Peyer's patch (tissue), 4 donors: ENCODE measurements around the gene OR6S1. TPM values are rescaled to one million over a fixed set of nuclear protein-coding genes. Genes with fewer than 3 reads are reported as not detected.

Experiments
- DNase-seq, 3 donors: peaks; one replicate each; pipeline ENCODE4 v3.0.0-alpha.2; 2017 to 2019
- H3K27ac ChIP-seq, 4 donors: fragments of 200-600 bp; sonication (generic); one replicate each; pipeline ENCODE4 v1.5.1; 2016 to 2019
- H3K27me3 ChIP-seq, 2 donors: fragments of 200-600 bp; sonication (generic); one replicate each; pipeline ENCODE4 v1.5.1; 2019
- H3K36me3 ChIP-seq, 3 donors: fragments of 200-600 bp; sonication (generic); one replicate each; pipeline ENCODE4 v1.5.1; 2016 to 2019
- H3K4me1 ChIP-seq, 4 donors: fragments of 200-600 bp; sonication (generic); one replicate each; pipeline ENCODE4 v1.5.1; 2016 to 2019
- H3K4me3 ChIP-seq, 4 donors: fragments of 200-600 bp; sonication (generic); 1 replicate in 3 of 4; 2 replicates in 1 of 4; pipeline ENCODE4 v1.5.1; 2016 to 2019; ENCODE audit warnings: mild to moderate bottlenecking in 1 of 4
- H3K9me3 ChIP-seq, 4 donors: fragments of 200-600 bp; sonication (generic); one replicate each; pipeline ENCODE4 v1.5.1; 2016 to 2019; ENCODE audit warnings: mild to moderate bottlenecking in 1 of 4
- POLR2A ChIP-seq, 2 donors: fragments of 450-650 bp; IDR thresholded peaks; one replicate each; pipeline ENCODE4 v1.5.1; 2017; ENCODE audit warnings: antibody characterized with exemption in 2 of 2, mild to moderate bottlenecking in 2 of 2, moderate library complexity in 2 of 2
- total RNA-seq, 4 donors: library from RNA; depleted of rRNA; stranded (reverse); fragments of >200 nt; gene quantifications; one replicate each; pipeline ENCODE4 v1.1.0, GENCODE V29; 2016
- TF ChIP-seq, protein P1 (sequence below), 6 experiments: fragments of 450-650 bp in 4 of 6; fragments of 200-600 bp in 2 of 6; sonication (generic) in 1 of 6; IDR thresholded peaks; one replicate each; pipeline ENCODE4 v1.5.1; 2017 to 2019; ENCODE audit warnings: antibody characterized with exemption in 6 of 6, mild to moderate bottlenecking in 3 of 6, moderate library complexity in 1 of 6

The OR6S1 gene, protein sequence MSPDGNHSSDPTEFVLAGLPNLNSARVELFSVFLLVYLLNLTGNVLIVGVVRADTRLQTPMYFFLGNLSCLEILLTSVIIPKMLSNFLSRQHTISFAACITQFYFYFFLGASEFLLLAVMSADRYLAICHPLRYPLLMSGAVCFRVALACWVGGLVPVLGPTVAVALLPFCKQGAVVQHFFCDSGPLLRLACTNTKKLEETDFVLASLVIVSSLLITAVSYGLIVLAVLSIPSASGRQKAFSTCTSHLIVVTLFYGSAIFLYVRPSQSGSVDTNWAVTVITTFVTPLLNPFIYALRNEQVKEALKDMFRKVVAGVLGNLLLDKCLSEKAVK
- not detected for total RNA-seq

DNA sequence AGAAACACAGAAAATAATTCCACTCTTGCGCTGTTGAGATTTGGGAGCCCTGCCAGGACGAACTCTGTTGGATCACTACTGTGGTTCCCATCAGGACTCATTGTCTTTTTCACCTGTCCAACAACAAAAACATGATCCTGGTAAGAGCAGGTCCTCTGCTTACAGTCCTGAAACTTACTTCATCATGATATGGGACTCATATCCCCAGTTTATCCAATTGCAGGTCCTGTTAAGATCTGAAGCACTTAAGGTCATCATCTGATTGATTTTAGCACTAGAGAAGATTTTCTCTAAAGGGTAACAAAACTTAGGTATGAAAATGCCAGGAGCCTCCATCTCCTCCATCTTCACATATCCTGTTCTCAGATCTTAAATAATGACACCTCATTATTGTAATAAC, at the start of gene OR6S1:
TSS of gene OR6S1 (minus strand) at position 101 of the 400 bp plus-strand sequence. CDS start at position 101, 0 bp downstream.
- TF ChIP-seq, protein P1, sequence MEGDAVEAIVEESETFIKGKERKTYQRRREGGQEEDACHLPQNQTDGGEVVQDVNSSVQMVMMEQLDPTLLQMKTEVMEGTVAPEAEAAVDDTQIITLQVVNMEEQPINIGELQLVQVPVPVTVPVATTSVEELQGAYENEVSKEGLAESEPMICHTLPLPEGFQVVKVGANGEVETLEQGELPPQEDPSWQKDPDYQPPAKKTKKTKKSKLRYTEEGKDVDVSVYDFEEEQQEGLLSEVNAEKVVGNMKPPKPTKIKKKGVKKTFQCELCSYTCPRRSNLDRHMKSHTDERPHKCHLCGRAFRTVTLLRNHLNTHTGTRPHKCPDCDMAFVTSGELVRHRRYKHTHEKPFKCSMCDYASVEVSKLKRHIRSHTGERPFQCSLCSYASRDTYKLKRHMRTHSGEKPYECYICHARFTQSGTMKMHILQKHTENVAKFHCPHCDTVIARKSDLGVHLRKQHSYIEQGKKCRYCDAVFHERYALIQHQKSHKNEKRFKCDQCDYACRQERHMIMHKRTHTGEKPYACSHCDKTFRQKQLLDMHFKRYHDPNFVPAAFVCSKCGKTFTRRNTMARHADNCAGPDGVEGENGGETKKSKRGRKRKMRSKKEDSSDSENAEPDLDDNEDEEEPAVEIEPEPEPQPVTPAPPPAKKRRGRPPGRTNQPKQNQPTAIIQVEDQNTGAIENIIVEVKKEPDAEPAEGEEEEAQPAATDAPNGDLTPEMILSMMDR (IDR thresholded peaks at IDR 0.05), result no peak
- TF ChIP-seq POLR2A (IDR thresholded peaks at IDR 0.05), result no peak
- Histone ChIP-seq H3K4me3 (no peak within 1 kb of the TSS), H3K27ac (no peak within 1 kb of the TSS), H3K9me3 (no peaks in the 10 kb centered on the region), H3K36me3 (no peaks in the 10 kb centered on the region), H3K27me3 (no peaks in the 10 kb centered on the region), H3K4me1 (no peaks in the 10 kb centered on the region)
- no peak for DNase-seq

DNA sequence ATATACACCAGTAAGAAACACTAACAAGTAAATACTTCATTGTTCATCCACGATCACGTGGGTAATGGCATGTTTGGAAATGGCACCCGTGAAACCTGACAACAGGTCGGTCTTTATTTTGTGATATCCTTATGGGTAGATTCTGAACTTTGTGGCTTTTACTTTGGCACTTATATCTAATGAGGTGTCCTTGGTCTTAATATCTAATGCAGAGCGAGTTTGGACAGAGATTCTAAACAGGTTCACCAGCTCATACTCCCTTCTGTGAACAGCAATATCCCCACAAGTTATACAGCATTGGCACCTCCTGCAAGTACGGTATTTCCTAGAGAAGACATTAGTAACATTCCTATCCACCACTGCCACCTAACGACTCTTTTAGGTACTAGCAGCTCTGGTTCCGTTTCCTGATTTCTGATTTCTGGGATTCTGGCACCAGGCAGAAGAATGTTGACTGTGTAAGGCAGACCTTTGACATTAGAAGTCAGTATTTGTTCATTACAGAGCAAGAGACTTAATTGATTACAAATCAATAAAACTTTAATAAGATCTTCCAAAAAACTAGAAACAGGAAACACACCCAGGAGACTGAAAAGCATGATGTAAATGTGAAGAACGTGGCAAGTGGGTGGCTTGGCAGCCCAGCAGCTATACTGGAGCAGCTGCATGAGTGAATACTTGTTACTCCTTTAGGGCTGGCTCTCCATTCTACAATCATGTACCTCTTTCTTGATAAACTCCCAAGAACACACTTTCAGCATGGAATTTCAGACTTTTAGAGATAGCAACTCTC, 49.6 kb upstream of the OR6S1 start:
- Histone ChIP-seq H3K9me3 (no peaks in the 10 kb centered on the region), H3K27me3 (no peaks in the 10 kb centered on the region), H3K4me3 (no peak overlapping the region), H3K4me1 (peaks cover 0 to 20% (median 1%) of the 10 kb centered on the region in 4 donors), H3K36me3 (peaks cover 0 to 12% (median 0%) of the 10 kb centered on the region in 3 donors), H3K27ac (no peak overlapping the region)
- no peak for TF ChIP-seq POLR2A (IDR thresholded peaks at IDR 0.05)
- TF ChIP-seq, protein P1 (IDR thresholded peaks at IDR 0.05), result peak; percentile 79 to 97 (median 93)
- DNase-seq, result peak in 2 of 3 donors; percentile 38 to 73

DNA sequence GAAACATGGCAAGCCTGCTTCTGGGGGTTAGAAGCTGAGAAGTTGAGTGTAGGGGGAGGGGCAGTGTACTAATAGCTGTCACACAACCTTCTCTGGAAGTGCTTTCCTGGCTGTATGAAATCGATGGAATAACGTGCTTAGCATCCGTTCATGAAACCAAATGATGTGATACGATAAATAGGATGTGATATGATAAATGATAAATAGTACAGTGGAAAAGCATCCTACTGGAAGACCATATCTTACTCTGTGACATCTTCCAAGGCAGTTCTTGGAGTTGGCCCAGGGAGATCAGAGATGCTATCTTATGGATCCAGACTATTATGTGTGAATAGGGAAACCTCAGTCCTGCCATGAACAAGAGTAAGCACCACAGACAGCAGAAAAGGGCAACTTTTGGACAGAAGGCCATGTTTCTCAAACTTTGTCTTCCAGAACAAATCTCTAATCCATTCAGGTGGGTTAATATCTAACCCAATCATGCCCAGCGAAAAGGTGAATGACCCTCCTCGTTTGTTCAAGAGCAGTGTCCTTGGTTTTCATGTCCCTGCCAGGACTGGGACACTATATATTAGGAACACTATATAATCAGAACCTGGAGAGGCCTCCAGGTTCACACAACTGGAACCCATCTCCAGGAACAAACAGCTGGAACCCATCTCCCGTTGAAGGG, 46.8 kb upstream of the OR6S1 start, which contains the start of gene ANG:
TSS of gene ANG (plus strand) at position 598 of the 673 bp plus-strand sequence. CDS start 4,801 bp downstream, outside the sequence.
- H3K27me3 ChIP-seq, result no peaks in the 10 kb centered on the region
- TF ChIP-seq POLR2A (IDR thresholded peaks at IDR 0.05), result no peak
- TF ChIP-seq, protein P1 (IDR thresholded peaks at IDR 0.05), result no peak
- peak within 1 kb of the TSS in 1 of 4 donors; percentile 29 for H3K4me3 ChIP-seq
- DNase-seq, result no peak
- no peaks in the 10 kb centered on the region for H3K9me3 ChIP-seq
- peak within 1 kb of the TSS in 3 of 4 donors; percentile 95 to 99 (median 99) for H3K27ac ChIP-seq
- peaks cover 0 to 31% (median 1%) of the 10 kb centered on the region in 4 donors for H3K4me1 ChIP-seq
- no peaks in the 10 kb centered on the region for H3K36me3 ChIP-seq

DNA sequence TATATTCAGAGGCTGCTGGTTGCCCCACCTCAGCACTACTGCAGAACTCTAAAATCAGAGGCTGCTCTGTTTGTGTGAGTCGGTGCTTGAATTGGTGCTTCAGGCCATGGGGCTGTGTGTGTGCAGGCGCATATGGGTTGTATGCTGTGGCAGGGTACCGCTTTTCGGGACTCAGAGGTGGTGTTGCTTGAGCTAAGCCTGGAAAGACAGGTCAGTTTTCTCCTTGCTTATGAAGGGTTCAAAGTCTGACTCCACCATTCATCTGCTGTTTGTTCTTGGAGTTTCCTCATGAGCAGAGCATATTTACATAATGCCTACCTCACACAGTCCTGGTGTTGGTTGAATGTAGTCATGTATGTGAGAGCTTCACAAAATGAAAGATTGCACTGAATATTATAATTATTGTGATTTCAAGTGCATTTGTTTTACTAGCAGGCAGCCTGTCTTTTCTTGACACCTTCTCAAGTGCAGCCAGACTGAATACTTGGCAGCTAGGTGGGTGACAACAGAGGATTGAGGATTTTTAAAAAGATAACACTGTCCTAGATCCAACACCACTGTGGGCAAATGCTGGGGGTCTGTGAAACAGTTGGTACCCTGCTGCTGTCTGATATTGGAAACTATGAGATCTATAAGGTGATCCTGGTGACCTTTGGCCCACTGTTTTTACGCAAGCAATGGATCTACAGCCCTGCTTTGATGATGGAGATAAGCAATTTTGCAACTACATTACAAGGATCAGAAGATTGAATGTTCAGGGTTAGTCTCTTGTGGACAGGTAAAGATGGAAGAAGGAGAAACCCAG, 46.1 kb upstream of the OR6S1 start:
- Histone ChIP-seq H3K4me1 (peaks cover 0 to 31% (median 1%) of the 10 kb centered on the region in 4 donors), H3K4me3 (peak overlapping the region in 2 of 4 donors; percentile 29 to 77), H3K9me3 (no peaks in the 10 kb centered on the region), H3K27me3 (no peaks in the 10 kb centered on the region), H3K36me3 (no peaks in the 10 kb centered on the region), H3K27ac (peak overlapping the region in 3 of 4 donors; percentile 95 to 99 (median 99))
- TF ChIP-seq POLR2A (IDR thresholded peaks at IDR 0.05), result peak in 1 of 2 donors; percentile 15
- TF ChIP-seq, protein P1 (IDR thresholded peaks at IDR 0.05), result no peak
- DNase-seq, result peak in 1 of 3 donors; percentile 65
